Right lobe of liver (tissue), 4 donors: Measurements from ENCODE around the gene CDH13.

ENCODE experiments used
- POLR2A ChIP-seq: fragments of 450-650 bp; IDR thresholded peaks from one replicate; pipeline ENCODE4 v1.6.1; 2017; ENCODE audit warnings: antibody characterized with exemption, mild to moderate bottlenecking
- TF ChIP-seq, protein P1 (sequence below), 4 donors: fragments of 200-600 bp in 3 of 4; fragments of 450-650 bp in 1 of 4; IDR thresholded peaks; one replicate each; pipeline versions ENCODE4 v1.5.1 to v1.8.0; 2016 to 2022; ENCODE audit warnings: antibody characterized with exemption in 4 of 4, mild to moderate bottlenecking in 2 of 4
- donor health status: DM: no; HTN: no; CAD: no.
- donor health status: DM: no; HTN: no; CAD: no.
- donor health status: DM: no; HTN: yes; CAD: no.

DNA sequence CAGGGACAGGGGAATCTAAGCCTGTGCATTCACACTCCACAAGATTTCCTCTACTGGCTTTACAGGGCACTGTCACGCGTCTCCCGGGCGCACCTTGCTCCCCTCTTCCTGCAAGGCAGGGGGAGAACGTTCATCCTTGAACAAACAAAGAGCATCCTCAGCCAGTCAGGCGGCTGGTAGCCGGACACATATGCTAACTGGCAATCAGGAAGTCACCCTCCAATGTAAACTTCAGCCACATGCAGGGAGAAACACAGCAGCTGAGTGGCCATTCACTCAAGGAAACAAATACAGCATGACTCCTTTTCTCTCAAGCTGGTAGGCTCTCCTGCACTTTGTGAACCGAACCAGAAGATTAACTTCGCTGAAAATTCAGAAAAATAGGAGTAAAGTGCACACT, 1170.2 kb downstream of the CDH13 start:
- TF ChIP-seq, protein P1, sequence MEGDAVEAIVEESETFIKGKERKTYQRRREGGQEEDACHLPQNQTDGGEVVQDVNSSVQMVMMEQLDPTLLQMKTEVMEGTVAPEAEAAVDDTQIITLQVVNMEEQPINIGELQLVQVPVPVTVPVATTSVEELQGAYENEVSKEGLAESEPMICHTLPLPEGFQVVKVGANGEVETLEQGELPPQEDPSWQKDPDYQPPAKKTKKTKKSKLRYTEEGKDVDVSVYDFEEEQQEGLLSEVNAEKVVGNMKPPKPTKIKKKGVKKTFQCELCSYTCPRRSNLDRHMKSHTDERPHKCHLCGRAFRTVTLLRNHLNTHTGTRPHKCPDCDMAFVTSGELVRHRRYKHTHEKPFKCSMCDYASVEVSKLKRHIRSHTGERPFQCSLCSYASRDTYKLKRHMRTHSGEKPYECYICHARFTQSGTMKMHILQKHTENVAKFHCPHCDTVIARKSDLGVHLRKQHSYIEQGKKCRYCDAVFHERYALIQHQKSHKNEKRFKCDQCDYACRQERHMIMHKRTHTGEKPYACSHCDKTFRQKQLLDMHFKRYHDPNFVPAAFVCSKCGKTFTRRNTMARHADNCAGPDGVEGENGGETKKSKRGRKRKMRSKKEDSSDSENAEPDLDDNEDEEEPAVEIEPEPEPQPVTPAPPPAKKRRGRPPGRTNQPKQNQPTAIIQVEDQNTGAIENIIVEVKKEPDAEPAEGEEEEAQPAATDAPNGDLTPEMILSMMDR (IDR thresholded peaks at IDR 0.05): no peak
- no peak for TF ChIP-seq POLR2A
